ENCODE data around the gene MFAP1.
"Not testable (repeated sequence)": the region's sequence is repeated elsewhere in the genome, so short reads cannot be mapped to it uniquely, and the experiment has no call there.

The MFAP1 gene, protein sequence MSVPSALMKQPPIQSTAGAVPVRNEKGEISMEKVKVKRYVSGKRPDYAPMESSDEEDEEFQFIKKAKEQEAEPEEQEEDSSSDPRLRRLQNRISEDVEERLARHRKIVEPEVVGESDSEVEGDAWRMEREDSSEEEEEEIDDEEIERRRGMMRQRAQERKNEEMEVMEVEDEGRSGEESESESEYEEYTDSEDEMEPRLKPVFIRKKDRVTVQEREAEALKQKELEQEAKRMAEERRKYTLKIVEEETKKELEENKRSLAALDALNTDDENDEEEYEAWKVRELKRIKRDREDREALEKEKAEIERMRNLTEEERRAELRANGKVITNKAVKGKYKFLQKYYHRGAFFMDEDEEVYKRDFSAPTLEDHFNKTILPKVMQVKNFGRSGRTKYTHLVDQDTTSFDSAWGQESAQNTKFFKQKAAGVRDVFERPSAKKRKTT

GRCh38 chr15:43824302-43825246, at the start of gene MFAP1:
TSS of gene MFAP1 (minus strand) at chr15:43824690. CDS start at chr15:43824569, 121 bp downstream.
- DNase-seq: peak; percentile 96 to 99 (median 98)

DNA sequence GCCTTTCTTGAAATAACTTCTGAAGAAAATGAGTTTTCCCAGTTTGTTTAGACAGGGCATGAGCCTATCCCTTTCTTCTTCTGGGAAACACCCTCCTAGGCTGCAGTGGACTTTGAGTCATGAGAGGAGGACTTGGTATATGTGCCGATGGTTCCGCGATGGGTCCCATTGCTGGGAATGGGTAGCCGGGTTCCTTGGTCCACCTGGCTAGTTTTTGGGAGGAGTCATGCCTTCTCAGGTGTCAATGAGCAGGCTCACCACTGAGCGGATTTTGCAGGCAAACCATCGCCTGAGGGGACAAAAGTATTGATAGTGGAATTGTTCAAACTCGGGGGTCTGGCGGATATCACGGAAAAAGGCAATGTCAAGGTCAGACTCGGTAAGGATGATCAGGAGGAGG, 49.2 kb upstream of the MFAP1 start:
- no peak for DNase-seq

DNA sequence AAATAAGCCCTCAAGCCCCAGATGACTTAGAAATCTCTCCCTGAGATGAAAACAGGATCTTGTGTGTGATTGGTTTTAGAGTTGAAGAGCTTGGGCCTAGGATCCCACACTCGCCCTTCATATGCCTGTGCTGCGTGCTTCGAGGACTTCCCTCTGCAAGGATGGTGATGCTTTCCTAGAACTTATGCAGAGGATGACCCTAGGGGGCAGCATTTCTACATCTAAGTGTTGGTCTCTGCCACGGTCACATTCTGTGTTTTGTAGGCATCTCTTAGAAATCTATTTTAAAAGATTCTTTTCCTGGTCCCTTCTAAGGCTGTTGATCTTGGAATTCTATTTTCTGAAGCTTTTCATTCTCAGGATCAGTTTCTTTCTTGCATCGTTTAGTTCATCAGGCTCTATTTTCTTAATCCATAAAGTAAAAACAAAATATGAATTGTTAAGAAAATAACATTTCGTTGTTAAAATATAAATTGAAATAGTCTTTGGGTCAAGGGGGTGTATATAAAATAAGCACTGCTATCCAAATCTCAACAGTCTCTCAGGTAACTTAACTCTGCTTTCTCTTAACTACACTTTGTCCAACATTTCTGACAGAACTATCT, 48.0 kb upstream of the MFAP1 start:
- peak; percentile 53 to 66 (median 65) for DNase-seq

DNA sequence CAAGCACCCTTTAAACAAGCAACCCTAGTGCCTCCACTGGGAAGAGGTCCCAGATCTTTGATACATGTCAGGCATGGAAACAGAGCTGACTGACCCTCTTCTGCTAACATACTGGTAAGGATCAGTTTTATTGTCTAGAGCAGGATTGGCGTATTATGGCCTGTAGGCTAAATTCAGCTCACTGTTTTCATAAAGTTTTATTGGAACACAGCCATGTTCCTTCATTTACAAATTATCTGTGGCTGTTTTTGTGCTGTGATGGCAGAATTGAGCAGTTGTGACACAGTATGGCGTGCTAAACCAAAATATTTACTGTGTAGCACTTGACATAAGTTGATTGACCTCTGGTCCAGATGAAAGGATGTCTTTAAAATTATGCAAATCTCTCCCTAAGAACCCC, 47.3 kb upstream of the MFAP1 start:
- no peak for DNase-seq

GRCh38 chr15:43868406-43868805, 43.9 kb upstream of the MFAP1 start:
- DNase-seq: no peak

GRCh38 chr15:43867096-43867495, 42.6 kb upstream of the MFAP1 start:
- DNase-seq: no peak

DNA sequence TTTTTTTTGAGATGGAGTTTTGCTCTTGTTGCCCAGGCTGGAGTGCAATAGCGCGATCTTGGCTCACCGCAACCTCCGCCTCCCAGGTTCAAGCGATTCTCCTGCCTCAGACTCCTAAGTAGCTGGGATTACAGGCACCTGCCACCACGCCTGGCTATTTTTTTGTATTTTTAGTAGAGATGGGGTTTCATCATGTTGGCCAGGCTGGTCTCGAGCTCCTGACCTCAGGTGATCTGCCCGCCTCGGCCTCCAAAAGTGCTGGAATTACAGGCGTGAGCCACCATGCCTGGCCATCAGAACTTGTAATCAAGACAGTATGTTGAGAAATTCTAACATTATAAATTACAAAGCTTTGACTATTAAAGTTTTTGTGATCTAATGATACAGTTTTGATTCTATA, 42.1 kb upstream of the MFAP1 start:
- DNase-seq: not testable (repeated sequence)

DNA sequence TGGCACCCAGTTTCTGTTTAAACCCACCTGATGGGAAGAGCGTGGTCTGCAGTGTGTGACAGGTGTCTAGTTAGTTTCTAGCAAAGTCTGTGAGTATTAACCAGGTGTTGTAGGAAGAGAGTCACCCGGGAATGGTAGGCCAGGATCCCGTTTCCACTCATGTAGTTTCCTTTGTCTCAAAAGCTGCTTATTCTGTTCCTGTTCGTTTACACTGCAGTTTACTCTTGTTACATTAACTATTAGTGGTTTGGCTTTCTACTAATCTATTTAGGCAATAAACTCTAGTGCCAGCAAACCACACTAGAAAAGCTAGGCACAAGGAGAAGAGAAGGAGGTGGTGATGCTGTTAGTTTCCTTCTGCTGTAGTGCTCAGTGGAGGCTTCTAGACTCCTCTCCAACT, 35.1 kb upstream of the MFAP1 start:
- DNase-seq: no peak

DNA sequence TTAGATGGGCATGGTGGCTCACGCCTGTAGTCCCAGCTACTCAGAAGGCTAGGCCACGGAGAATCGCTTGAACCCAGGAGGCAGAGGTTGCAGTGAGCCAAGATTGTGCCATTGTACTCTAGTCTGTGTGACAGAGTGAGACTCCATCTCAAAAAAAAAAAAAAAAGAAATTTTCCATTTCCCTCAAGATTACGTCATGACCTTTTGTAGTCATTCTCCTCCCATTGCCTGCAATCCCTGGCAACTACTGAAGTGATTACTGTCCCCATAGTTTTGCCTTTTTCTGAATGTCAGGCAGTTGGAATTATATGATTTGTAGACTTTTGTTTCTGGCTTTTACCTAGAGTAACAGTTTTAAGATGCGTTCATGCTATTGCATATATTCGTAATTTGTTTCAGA, 30.3 kb upstream of the MFAP1 start:
- DNase-seq: peak; percentile 38 to 69 (median 61)

- DNase-seq: no peak
Observed at GRCh38 chr15:43852607-43853006, 28.1 kb upstream of the MFAP1 start.

DNA sequence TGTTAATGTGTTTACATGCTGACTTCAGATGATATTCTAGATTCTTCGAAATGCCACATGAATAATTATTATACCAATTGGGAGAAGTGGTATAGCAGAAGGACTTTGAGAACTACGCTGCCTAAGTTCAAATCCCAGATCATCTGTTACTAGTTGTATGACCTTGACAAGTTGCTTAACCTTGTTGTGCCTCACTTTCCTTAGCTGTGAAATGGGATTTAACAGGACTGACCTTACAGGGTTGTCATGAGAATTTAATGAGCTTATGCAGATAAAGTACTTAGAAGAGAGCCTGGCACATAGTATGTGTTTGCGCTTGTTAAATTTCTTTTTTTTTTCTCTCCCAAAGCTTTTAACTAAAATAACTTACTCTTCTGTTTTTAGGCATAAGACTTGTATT, 26.8 kb upstream of the MFAP1 start:
- no peak for DNase-seq

GRCh38 chr15:43845421-43845820, 20.9 kb upstream of the MFAP1 start:
- no peak for DNase-seq

GRCh38 chr15:43832485-43832884, 8.0 kb upstream of the MFAP1 start:
- not testable (repeated sequence) for DNase-seq

- not testable (repeated sequence) for DNase-seq
Observed at GRCh38 chr15:43831519-43832052, 7.1 kb upstream of the MFAP1 start.

DNA sequence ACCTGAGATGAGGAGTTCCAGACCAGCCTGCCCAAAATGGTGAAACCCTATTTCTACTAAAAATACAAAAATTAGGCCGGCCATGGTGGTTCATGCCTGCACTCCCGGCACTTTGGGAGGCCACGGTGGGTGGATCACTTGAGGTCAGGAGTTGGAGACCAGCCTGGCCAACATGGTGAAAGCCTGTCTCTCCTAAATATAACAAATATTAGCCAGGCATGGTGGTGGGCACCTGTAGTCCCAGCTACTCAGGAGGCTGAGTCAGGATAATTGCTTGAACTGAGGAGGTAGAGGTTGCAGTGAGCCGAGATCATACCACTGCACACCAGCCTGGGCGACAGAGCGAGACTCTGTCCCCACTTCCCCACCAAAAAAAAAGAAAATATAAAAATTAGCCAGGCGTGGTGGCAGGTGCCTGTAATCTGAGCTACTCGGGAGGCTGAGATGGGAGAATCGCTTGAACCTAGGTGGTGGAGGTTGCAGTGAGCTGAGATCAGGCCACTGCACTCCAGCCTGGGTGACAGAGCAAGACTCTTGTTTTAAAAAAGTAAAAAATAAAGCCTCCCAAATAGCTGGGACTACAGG, 6.3 kb upstream of the MFAP1 start:
- not testable (repeated sequence) for DNase-seq

GRCh38 chr15:43829951-43830540, 5.6 kb upstream of the MFAP1 start:
- not testable (repeated sequence) for DNase-seq

DNA sequence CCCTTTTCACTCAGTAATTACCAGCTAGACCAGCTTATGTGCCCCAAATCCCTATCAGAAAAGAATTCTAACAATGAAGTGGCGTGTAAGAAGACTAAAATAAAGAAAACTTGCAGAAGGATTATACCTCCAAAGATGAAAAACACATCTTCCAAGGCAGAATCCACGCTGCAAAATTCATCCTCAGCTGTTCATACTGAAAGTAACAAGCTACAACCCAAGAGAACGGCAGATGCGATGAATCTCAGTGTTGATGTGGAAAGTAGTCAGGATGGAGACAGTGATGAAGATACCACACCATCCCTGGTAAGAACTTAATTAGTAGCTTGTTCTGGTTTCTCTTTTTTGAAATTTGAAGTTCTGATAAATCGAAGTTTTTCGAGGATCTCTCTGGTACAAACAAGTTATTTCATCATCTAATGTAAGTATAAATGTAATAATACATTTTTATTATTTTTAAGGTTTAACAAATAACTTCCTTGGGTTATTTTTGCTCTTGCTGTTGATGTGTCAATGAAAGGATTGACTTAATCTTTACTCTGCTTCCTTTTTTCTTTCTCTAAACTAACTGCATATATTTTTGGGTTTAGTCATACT, 3.7 kb upstream of the MFAP1 start:
- DNase-seq: no peak

DNA sequence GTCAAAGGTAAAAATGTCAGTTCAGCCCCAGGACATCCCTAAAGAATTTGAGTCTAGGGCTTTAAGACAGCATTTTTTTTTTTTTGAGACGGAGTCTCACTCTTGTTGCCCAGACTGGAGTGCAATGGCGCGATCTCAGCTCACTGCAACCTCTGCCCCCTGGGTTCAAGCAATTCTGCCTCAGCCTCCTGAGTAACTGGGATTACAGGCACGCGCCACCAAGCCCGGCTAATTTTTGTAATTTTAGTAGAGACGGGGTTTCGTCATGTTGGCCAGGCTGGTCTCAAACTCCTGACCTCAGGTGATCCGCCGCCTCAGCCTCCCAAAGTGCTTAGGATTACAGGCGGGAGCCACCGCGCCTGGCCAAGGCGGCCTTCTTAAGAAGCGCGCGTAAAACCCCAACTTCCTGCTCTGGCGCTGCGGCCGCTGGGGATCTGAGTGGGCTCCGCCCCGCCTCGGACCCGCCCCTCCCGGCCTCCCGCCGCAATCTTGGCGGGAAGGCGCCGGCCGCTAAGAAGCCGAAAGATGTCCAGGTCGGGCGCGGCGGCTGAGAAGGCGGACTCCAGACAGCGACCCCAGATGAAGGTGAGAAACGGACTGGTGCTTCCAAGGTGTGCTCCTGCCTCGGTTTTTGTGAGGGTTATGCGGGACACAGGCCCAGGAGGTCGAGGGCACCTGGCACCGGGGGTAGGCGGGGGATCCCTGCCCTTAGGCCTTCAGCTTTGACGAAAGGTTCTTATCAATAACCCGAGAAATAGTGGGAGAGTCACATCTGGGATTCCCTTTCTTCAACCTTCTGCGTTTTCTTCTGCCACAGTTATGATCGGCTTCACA, 2.2 kb upstream of the MFAP1 start, which contains the start of gene WDR76:
Gene WDR76, plus strand, starts transcription at position 495 of the 834 bp plus-strand sequence. Its CDS starts 31 bp downstream, at position 526.
- DNase-seq: peak; percentile 90 to 95 (median 93)

DNA sequence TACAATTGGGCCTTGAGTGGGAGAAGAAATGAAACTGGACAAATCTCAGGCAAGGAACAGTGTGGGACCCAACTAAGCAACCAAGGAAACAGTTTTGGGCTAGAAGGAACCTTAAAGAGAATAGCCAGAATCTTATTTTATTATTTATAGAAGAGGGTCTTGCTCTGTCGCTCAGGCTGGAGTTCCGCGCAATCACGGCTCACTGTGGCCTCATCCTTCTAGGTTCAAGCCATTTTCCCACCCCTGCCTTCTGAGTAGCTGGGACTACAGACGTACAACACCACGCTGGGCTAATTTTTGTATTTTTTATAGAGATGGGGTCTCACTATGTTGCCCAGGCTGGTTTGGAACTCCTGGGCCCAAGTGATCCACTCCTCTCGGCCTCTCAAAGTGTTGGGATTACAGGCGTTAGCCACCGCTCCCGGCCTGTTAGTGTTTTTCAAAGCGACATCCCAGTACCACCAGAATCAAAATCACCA, 1.6 kb upstream of the MFAP1 start:
- DNase-seq: no peak

- not testable (repeated sequence) for DNase-seq
Observed at GRCh38 chr15:43825305-43825704, 815 bp upstream of the MFAP1 start.
